Hematopoietic multipotent progenitor cell treated with erythropoietin and hydrocortisone succinate and interleukin-3 and kit ligand, for 6 days (in vitro differentiated cells): ENCODE data around the gene OGDHL.

Experiments
- DNase-seq: peaks from one replicate; pipeline ENCODE4 v3.0.0-alpha.2; 2015

The OGDHL gene

DNA sequence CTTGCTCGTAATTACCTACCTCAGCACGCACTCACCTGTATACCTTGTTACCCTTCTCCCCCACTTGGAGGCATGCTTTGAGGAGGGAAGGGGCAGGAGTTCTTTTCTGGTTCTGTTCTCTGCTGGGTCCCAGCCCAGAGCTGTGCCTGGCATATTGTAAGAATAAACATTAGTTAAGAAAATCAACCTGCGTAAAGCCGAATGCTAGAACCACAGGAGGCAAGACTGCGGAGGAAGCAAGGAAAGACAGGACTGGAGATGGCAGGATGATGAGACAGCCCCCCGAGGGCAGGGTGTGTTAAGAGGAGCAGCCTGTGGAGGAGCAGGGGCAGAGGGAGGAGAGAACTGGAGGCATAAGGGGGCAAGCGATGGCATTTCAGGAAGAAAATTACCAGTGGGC, 73.2 kb downstream of the OGDHL start:
- DNase-seq: no peak

GRCh38 chr10:49688261-49688846, 73.8 kb downstream of the OGDHL start:
- DNase-seq: no peak

DNA sequence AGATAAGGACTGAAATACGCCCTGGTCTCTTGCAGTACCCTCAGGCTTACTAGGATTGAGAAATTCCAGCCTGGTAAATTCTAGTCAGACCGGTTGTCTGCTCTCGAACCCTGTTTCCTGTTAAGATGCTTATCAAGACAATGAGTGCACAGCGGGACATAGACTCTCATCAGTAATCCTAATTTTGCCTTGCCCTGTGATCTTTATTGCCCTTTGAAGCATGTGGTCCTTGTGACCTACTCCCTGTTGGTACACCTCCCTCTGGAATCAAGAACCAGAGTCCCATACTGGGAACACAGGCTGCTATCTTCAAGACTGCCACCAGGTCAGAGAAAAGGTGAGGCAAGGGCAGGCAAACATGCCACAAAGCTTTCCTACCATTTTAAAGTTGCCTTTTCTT, 75.5 kb downstream of the OGDHL start:
- no peak for DNase-seq
